ENCODE data around the gene HS3ST2.

HS3ST2 gene

DNA sequence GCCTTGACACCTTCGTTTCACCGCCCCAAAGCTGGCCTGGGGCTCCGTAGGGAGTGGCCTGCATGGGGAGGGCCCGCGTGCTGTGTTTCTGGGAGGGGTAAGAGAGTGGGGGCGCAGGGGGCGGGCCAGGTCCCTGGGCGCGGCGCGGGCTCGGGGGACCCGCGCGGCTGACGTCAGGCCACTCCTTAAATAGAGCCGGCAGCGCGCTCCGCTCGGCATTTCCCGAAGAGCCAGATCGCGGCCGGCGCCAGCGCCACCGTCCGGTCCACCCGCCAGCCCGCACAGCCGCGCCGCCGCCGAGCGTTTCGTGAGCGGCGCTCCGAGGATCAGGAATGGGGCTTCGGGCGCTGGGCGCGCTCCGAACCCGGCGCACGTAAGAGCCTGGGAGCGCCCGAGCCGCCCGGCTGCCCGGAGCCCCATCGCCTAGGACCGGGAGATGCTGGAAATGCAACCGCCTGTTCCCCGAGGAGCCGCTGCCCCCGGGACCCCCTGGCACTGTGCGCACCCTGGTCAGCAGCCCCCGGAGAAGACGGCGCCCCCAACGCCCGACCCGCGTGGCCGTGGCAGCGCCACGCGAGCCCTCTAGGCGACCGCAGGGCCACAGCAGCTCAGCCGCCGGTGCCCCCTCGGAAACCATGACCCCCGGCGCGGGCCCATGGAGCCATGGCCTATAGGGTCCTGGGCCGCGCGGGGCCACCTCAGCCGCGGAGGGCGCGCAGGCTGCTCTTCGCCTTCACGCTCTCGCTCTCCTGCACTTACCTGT lies at the start of gene HS3ST2:
Gene HS3ST2, plus strand, starts transcription at position 215 of the 763 bp plus-strand sequence. Its CDS starts 449 bp downstream, at position 664.
- peak in 23 of 56 donors; percentile 8 to 51 (median 23) for DNase-seq

DNA sequence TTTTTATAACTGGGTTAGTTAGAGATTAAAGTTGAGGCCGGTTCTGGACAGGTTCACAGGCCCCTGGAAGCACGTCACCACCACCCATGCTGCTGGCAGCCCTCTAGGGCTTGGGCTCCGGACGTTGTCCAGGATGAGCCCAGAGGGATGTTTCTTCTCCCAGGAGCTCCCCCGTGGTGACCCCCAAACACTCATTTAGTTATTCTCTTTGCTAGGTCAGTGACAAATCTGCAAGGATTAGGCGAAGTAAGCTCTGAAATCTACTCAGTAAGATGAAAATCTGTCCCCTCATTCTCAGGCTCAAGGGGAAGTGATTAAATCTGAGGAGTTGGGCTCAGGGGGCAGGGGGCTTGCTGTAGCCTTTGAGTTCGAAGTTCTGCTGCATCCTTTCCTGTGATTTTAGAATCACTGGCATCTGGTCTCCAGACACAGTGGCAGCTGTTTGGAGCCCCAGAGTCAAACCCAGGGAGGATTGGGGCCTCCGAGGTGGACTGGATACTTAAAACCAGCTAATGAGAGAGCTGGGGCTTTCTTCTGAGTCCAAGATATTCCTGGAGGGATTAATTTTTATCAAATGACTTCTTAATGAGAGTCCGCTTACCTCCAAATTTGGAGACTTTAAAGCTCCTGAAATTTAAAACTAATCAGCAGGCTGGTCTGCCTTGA lies 49.2 kb upstream of the HS3ST2 start:
- no peak for DNase-seq

DNA sequence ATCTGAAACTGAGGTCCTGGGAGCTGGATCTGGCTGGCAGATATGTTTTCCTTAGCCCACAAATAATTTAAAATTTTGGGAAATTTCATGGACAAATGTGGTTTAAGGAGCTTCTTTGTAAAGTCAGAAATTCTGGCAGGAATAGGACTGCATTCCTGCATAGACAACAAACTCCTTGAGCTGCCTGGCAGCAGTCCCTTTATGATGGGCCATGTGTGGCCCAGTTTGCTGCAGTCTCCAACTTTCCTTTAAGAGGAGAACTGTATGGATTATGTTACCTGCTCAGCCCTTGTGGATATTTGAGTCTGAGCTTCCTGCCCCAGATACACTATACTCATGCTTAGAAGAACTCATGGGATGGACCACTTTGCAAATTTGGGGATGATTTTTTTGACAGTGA lies 48.5 kb upstream of the HS3ST2 start:
- DNase-seq, result peak in 1 of 56 donors; percentile 1

DNA sequence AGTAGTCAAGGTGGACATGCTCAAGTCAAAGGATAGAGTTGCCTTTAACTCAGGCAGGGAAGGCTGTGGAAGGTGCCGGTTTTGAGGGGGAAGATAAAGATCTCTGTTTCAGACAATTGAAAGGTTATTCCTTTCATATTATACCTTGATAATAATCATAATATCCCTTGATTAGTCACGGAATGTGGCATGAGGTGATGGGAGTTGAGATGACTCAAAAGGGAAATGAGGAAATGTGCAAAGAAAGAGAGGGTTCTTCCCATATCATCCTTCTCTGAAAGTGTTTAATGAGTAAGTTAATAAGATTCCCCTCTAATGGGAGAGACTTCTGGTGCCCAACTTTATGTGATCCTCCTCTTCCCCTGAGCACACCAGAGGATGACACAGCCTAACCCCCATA lies 43.1 kb upstream of the HS3ST2 start:
- no peak for DNase-seq

DNA sequence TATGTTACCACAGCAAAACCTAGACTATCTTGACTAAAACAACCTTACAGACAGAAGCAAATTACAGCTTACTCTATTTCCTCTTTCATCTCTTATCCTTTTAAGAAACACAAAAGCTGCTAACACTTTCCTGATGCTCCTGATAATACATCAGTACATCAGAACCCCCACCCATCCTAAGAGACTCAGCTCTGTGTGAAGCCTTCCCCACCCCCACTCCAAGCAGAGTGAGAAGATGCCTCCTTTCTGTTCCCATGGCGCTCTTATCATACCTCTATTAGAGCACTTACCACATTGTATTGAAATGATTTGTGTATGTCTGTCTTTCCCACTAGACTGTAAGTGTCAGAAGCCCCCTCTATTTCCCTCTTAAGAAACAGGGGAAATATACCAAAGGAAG lies 42.4 kb upstream of the HS3ST2 start:
- DNase-seq, result no peak

DNA sequence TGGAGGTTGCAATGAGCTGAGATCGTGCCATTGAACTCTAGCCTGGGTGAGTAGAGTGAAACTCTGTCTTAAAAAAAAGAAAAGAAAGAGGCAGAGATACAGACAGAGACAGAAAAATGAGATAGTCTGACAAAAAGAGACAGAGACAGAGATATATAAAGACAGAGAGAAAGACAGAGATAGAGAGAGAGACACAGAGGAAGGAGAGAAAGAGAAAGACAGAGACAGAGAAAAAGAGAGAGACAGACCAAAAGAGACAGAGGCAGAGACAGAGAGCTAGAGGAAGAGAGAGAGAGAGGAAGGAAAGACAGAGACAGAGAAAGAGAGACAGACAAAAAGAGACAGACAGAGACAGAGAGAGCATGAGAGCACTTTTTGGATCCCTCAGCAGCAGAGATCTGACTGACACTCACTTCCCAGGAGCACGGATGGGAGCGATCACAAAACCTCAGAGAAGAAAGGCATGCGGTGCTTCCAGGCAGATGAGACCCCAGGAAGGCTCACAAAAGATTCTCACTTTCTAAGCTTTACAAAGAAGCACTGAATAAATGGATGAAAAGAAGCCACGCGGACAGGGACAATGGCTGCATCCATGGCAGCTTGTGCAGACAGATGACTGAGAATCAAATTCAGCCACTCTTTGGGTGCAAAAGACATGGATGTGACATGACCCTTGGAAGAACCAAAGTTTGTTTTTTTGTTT lies 38.6 kb upstream of the HS3ST2 start:
- no peak for DNase-seq

DNA sequence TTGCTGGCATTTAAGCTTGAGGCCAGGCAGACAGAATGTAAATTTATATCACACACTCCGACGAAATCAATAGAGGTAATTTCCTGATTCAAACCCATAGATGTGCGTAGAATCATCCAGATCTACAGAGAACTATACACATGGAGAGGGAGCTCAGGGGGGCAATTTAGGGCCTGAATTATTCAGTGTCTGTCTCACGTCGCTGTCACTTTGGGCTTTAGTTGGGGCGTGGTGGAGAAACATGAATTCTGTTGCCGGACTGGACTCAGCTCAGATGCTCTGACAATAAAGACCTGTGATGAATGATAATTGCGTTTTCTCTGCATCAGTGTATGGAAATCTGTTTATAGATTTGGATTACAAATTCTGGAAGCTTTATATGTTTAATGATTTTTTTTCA lies 32.5 kb upstream of the HS3ST2 start:
- DNase-seq, result no peak

DNA sequence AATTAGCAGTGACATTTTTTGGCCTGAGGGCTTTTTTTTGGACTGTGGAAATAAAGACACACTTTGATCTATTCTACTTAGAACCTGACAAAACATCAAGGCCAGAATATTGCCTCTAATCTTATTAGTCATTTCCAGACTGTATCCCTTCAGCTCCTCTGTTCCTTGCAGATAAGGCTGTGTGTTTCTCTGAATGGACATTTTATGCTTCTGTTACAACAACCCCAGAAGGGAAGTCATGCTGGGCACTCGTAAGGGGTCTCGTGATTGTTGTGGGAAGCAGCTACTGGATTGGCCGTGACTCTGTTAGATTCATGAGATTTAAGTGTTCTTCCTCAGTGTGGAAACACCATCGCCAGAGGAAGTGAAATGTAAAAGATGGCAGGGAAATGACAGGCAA lies 31.6 kb upstream of the HS3ST2 start:
- peak in 2 of 56 donors; percentile 0 to 25 for DNase-seq

DNA sequence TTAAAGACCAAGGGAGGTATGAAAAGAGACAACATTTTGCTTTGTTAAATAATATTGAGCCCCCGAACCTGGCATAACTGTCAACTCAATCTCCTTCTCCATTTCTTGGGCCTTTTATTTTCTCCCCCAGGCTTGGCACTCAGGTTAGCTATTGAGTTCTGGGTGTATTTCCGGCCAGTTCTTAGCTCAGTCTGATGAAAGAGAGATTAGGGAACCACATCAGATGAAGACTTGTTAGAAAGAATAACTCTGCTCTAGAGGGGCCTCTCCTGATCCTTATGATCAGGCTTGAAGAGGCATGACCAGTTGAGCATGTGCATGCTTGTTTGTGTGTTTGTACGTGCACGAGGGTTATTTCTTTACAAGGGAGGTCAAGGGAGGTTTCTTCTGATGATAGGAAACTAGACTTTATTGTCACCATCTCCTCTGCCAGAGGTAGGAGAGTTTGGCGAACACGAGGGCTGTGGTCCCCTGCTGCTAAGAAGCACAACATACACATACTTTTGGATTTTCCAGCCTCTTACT lies 29.2 kb upstream of the HS3ST2 start:
- no peak for DNase-seq

DNA sequence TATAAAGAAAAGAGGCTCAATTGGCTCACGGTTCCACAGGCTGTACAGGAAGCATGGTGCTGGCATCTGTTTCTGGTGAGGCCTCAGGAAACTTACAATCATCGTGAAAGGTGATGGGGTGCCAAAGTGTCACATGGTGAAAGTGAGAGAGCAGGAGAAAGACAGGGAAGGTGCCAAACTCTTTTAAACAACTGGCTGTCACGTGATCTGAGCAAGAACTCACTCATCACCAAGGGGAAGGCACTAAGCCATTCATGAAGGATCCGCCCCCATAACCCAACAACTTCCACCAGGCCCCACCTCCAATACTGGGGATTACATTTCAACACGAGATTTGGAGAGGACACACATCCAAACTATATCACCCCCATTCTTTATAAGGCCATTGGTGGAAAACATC lies 28.4 kb upstream of the HS3ST2 start:
- DNase-seq, result no peak

DNA sequence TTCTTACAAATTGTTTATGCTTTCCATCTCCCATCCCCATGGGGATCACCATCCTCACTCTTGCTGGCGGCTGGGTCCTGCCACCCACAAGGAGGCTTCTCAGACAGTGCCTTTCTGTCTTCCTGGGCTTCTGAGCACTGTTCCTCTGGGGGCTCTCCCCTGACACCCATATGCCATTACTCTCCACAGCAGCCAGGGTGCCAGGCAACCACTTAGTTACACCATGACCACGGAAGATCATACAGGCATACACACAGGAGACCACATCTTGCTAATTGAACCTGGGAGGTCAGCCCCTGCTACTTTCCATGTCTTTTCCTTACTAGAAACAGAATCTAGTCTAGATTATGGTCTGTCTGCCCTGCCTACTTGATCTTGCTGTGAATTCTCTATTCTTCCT lies 27.7 kb upstream of the HS3ST2 start:
- DNase-seq, result no peak

DNA sequence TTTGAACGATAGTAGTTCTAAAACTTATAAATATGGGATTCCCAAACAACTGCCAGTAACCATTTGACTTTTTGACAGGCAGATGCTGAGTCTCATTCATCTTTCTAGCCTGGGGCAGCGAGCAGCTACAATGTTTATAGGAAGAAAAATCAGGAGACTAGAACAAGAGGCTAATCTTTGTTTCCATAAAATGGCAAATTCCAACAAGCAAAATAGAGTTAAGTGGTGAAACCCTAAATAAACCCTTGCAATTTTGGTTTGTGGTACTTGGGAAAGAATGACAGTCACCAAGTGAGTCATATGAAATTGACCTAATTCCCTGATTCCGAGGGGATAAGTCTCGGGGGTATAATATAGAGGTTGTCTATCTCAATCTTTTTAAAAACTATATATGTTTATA lies 27.3 kb upstream of the HS3ST2 start:
- DNase-seq, result no peak

DNA sequence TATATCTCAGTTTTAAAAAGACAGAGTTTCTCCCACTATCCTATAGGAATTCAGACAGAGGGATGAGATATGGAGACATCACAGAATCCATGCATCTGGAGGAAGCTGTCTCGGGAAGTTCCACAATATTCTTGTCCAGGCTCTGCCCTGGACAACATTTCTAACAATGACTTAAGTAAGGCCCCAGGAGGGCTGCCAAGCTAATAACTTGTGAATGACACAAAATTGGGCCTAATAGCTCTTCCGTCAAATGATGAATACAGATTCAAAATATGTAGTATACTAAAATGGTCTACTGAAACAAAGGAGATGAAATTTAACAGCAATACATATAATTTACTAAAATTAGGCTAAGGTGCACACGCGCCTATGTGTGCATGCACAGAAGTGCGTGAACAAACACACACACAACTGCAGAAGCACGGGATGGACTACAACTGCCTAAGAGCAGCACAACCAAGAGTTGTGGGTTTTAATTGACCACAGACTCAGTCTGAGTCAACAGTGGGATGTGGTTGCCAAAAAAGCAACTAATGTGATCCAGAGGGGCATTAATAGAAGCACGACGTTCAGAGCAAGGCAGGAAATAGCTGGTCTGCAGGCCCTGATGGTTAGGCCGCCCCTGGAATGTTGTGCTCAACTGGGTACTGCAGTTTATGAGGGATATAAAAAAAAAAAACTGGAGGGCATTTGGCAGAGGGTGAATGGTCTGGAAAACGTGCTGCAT lies 26.3 kb upstream of the HS3ST2 start:
- no peak for DNase-seq

DNA sequence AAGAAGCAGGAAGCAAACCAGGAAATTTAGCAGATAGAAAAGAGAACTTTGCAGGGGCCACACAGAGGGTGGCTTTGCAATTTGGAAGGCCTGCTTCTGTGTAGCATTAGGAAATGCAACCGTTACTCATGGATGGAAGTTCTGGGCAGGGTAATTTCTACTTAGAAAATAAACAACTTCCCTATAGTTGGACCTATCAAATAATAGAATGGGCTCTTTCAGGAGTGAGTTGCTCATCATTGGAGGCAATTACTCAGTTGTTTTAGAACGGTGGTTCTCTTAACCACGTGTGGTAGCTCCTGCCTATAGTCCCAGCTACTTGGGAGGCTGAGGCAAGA lies 25.8 kb upstream of the HS3ST2 start:
- no peak for DNase-seq

DNA sequence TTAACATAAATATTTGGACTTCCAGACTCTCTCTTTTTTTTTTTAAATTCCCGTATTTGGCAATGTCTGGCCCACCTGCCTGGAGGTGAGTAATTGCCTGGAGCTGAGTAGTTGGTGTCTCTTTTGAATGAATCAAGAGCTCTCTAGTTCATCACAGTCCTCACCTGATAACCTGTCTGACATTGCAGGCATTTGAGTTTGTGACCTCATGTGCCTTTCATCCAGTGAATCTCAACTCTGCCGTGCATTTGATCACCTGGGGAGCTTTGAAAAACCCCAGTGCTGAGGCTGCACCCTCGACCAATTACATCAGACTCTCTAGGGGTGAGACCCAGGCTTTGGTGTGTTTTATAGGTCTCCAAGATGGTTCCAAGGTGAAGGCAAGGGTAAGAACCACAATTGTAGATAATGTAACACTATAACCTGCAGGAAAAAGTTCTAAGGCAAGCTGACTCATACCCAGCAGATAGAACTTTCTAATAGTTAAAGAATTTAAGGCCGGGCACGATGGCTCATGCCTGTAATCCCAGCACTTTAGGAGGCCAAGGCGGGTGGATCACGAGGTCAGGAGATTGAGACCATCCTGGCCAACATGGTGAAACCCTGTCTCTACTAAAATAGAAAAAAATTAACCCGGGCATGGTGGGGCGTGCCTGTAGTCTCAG lies 24.5 kb upstream of the HS3ST2 start:
- no peak for DNase-seq

DNA sequence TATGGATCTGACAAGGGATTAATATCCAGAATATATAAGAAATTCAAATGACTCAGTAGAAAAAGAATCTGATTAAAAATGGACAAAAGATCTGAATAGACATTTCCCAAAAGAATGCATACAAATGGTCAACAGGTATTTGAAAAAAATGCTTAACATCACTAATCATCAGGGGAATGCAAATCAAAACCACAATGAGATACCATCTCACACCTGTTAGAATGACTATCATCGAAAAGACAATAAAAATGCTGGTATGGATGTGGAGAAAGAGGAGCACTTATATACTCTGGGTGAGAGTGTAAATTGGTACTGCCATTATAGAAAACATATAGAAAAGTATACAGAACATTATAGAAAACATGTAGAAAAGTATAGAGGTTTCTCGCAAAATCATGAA lies 16.4 kb upstream of the HS3ST2 start:
- DNase-seq, result no peak

DNA sequence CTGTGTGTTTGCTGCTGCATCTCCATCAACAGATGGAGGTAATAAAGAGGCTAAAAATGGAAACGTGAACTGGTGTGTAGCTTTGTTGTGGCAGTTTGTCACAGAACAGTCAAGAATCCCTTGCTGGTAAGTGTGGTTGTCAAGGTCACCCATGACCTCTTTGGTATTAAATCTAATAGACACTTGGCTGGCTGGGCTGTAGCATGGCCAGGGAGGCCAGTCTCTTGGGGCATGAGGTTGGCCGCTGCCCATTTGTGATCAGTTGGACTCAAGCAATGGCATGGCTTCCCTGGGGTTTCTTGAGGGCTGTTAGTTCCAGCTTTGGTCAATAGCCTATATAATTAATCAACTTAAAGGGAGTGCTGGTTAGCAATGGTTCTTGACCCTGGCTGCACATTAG lies 14.8 kb upstream of the HS3ST2 start:
- DNase-seq, result no peak

DNA sequence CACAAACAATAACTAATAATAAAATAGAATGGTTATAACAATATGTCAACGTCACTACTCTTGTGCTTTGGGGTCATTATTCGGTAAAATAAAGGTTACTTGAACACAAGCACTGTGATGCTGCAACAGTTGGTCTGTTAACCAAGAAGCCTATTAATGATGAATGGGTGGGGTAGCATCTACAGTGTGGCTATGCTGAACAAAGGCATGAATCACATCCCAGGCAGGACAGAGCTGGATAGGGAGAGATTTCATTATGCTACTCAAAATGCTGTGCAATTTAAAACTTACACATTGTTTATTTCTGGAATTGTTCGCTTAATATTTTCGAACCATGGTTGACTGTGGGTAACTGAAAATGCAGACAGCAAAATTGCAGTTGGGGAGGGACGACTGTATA lies 9.1 kb upstream of the HS3ST2 start:
- DNase-seq, result no peak

DNA sequence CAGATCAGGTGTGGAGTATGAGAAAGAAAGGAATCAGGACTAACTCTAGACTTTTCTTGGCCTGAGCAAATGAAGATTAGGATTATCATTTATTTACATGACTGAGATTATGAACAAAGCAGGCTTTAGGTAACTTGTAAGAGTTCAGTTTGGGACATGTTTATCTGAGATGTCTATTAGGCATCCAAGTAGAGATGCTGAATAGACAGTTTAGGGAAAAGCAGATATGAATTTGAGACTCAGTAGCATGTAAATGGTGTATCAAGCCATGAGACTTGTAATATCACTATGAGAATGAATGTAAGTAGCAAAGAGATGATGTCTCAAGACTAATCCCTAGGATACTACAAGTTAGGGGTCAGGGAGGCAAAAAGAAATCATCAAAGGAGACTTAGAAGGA lies 8.6 kb upstream of the HS3ST2 start:
- DNase-seq, result no peak

DNA sequence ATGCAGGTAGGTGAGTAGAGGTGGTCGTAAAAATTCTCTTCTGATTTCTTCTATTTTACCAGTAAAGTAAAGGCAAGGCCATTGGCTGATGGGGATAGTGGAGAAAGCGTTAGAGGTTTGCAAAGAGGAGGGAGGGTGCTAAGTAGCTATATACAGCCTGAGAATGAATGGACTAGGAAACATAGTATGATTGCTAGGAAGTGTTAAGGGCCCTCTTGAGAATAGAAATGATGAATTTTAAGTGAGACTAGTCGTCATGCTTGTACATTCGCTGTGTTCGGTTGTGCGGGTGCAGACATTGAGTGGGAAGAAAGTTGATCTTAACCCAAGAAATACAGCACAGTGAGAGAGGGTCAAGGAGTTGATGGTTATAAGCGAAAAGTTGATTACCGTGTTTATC lies 7.2 kb upstream of the HS3ST2 start:
- DNase-seq, result no peak

DNA sequence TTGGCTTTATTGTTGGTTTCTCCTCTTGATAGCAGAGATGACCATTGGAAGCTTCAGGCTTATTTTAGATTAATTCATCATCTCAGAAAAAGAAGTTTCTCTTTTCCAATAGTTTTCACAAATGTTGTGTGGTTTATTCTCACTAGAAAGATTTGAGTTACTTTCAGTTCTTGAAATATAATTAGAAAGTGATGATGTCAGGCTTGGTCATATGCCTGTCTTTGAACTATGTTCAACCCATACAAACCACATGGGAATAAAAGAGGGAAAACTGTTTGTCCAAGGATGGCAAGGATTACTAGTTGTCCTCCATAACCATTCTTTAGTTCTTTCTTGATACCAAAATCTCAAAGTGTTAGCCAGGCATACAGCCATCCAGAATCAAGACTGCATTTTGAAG lies 3.7 kb upstream of the HS3ST2 start:
- DNase-seq, result no peak

Measured in amygdala (tissue), 56 donors.